Subcutaneous adipose tissue (tissue), 4 donors: Measurements from ENCODE around the gene BEND3. TPM values are rescaled to one million over a fixed set of nuclear protein-coding genes. Genes with fewer than 3 reads are reported as not detected.

Experiments
- total RNA-seq, 4 donors: library from RNA; depleted of rRNA; stranded (reverse); fragments of >200 nt; gene quantifications; one replicate each; pipeline ENCODE4 v1.1.0, GENCODE V29; 2016
- TF ChIP-seq, protein P1 (sequence below): fragments of 450-650 bp; IDR thresholded peaks from one replicate; pipeline ENCODE4 v1.5.1; 2016; ENCODE audit warnings: low read depth, mild to moderate bottlenecking, control low read depth, antibody characterized with exemption, moderate library complexity

The BEND3 gene
- total RNA-seq, 4 donors from 2014 or later = 0.66 to 1.1 (median 0.92) TPM

DNA sequence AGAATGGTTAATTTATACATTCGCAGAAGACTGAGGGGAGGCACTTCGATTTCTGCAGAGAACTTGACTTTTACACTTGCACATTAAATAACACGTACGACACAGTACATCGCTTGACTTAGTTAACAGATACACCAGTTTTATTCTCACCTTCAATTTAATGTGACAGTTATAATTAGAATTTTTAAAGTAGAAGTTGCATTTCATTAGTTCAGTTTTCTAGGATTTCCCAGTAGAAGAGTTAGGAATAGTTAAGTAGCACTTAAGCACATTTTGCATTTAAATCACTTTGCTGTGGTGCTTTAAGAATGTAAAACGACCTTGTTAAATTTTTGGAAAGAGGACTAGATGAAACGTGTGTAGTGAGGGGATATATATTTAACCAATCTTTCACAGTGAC, 1.6 kb upstream of the BEND3 start:
- TF ChIP-seq, protein P1, sequence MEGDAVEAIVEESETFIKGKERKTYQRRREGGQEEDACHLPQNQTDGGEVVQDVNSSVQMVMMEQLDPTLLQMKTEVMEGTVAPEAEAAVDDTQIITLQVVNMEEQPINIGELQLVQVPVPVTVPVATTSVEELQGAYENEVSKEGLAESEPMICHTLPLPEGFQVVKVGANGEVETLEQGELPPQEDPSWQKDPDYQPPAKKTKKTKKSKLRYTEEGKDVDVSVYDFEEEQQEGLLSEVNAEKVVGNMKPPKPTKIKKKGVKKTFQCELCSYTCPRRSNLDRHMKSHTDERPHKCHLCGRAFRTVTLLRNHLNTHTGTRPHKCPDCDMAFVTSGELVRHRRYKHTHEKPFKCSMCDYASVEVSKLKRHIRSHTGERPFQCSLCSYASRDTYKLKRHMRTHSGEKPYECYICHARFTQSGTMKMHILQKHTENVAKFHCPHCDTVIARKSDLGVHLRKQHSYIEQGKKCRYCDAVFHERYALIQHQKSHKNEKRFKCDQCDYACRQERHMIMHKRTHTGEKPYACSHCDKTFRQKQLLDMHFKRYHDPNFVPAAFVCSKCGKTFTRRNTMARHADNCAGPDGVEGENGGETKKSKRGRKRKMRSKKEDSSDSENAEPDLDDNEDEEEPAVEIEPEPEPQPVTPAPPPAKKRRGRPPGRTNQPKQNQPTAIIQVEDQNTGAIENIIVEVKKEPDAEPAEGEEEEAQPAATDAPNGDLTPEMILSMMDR = no peak

DNA sequence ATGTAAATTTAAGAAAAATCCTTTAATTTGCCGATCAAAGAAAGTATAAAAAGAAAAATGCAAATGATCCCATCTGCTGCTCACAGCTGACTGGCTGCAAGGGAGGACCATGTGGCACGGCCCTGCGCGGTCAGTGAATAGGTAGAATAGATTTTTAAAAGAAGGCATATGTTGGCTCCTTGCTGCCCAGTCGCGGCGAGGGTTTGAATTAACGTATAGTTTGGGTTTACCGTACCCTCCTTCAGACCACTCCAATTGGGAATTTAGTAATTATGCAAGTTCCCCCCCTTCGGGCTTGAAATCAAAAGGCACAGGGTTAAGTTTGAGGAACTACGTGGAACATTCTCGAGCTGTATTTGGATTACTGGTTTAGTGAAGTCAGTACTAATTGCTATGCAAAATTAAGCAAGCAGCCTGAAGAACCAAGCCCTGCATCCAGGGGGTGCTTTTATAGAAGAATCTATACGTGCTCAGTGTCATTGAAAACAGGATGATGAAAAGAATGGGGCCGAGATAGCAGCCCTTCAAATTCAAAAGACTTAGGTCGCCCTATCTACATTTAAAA, 1.1 kb upstream of the BEND3 start:
- TF ChIP-seq, protein P1 = no peak

DNA sequence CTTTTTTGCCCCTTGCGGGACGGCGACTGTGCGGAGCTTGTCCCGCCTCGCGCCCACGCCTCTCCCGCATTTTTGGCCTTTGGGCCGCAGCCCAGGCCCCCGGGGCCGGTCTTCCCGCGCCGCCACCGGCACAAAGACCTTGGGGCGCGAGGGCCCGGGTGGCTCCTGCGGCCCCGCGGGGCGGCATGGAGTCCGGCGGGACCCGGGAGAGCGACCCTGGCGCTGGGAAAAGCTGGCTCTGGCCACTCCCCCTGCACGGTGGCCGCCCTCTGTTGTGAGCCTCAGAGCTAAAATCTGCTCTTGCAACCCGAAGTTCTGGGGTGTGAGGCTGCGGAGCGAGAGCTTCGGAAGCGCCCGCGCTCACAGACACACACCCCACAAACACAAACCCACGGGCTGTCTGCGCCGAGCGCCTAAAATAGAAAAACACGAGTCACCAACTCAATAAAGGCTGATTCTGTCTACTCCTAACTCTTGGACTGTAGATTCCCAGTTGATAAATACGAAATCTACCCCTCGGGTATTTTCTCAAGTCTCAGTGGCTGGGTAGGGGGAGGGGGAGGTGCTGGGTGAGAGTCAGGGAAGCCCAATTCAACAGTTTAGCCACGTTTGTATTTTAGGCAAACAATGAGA, 496 bp upstream of the BEND3 start:
- TF ChIP-seq, protein P1 = no peak

DNA sequence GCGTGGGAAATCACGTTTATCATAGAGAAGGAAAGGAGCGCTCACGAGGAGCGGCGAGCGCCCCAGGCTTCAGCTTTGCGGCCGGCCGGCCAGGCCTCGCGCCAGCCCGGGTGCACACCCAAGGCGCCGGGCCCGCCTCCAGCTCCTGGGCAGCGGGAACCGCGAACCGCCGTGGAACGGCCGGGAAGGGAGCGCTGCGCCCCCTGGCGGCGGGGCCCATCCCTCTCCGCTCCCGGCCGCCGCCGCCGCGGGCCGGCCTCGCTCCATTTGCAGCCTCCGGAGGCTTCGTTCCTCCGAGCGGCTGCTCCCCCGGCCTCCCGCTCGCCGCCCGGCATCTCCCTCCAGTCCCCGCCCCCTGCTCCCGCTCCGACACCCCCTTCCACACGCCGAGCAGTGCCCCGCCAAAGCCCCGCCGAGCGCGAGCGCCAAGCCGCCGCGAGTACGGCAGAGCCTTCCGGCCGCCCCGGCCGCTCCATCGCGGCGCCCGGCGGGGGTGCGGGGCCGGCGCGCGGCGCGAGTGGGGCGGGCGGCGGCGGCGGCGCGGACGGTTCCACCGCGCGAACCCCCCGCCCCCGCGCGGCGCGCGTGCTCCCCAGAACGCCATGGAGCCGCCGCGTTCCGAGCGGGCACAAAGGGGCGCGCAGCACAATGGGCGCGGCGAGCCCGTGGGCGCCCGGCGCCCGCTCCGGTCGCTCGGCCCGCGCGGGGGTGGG, 946 bp downstream of the BEND3 start:
- TF ChIP-seq, protein P1 = no peak

DNA sequence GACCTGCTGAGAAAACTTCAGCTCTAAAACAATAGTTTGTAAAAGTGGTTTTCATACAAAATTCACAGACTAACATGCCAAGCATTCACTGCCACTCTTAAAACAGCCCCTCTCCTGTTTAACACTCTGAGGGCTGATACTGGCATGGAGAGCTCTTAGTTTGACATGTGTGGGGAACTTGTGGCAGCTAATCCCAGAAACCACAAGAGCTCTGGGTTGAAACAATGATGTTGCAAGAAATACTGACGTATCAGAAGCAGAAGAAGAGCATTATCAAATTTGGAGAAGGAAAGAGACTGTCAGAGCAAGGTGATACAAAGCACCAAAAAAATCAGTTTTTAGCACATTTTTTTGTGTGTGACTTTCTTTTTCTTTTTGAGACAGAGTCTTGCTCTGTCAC, 5.1 kb downstream of the BEND3 start:
- TF ChIP-seq, protein P1 = no peak

DNA sequence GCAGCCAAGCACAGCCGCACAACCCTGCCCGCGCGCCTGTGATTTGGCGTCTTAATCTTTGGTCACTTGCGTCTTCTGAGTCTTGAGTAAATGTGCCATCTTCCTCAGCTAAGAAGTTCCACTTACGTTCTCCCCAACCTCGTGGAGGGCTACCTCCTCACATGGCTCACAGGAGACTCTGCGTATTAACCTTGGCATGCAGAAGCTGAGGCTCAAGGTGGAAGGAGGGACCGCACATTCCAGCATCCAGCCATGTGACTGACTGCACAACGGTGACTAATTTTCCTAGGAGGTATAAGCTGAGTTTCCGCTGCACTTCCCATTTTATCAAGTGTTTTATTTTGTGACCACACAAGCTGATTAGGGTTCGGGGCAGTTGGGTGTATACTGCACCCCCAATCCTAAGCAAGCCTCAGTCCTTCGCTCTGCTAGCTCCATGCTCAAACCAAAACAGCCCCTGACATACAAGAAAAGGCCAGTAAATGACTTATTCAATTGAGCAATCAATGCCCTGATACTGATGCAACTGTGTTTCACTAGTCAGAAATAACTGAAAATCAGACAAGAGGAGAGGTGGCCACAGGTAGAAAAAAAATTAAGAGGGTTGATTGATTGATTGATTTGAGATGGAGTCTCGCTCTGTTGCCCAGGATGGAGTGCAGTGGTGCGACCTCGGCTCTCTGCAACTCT, 7.0 kb downstream of the BEND3 start:
- TF ChIP-seq, protein P1 = no peak

DNA sequence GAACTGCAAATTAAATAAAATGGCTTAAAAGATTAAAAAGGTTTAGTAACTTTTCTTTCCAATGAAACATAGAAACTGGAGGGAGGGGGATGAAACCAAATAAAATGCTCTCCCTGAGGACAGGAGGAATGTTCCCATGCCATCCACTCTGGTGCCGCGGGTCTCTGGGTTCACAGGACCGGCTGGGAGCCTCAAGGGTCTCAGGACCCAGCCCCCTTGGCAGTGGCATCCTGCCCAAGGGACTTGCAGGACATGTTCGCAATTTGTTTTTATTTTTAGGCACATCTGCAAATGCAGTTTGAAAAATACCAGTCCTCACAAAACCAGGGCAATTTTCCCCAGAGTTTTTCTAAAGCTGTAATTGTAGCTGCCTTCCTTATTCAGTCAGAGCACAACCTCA, 7.5 kb downstream of the BEND3 start:
- TF ChIP-seq, protein P1 = no peak
